ENCODE results near the gene EFNA4.
"Not testable (repeated sequence)": the region's sequence is repeated elsewhere in the genome, so short reads cannot be mapped to it uniquely, and the experiment has no call there.

The EFNA4 gene

GRCh38 chr1:155105604-155106011 lies 42.1 kb downstream of the EFNA4 start:
- no peaks in the 10 kb centered on the region for H3K36me3 ChIP-seq (ENCODE audit: insufficient read depth, low read length)
- H3K27ac ChIP-seq (ENCODE audit: low read depth, low read length): no peak overlapping the region
- H3K4me1 ChIP-seq (ENCODE audit: insufficient read depth, low read length): no peaks in the 10 kb centered on the region
- H3K4me3 ChIP-seq (ENCODE audit: low read depth in 1 of 2, low read length in 2 of 2): no peak overlapping the region
- no peaks in the 10 kb centered on the region for H3K9me3 ChIP-seq (ENCODE audit: low read length)
- H3K9ac ChIP-seq (ENCODE audit: low read length): no peak overlapping the region
- no peaks in the 10 kb centered on the region for H3K27me3 ChIP-seq (ENCODE audit: control insufficient read depth in 1 of 2, insufficient read depth in 2 of 2, low read length in 2 of 2)

- no peak overlapping the region for H3K9ac ChIP-seq (ENCODE audit: low read length)
- no peaks in the 10 kb centered on the region for H3K9me3 ChIP-seq (ENCODE audit: low read length)
- H3K4me1 ChIP-seq (ENCODE audit: insufficient read depth, low read length): no peaks in the 10 kb centered on the region
- no peak overlapping the region for H3K27ac ChIP-seq (ENCODE audit: low read depth, low read length)
- no peaks in the 10 kb centered on the region for H3K27me3 ChIP-seq (ENCODE audit: control insufficient read depth in 1 of 2, insufficient read depth in 2 of 2, low read length in 2 of 2)
- no peaks in the 10 kb centered on the region for H3K36me3 ChIP-seq (ENCODE audit: insufficient read depth, low read length)
- no peak overlapping the region for H3K4me3 ChIP-seq (ENCODE audit: low read depth in 1 of 2, low read length in 2 of 2)
Observed at GRCh38 chr1:155106862-155107261, 43.3 kb downstream of the EFNA4 start.

- Histone ChIP-seq H3K9ac (ENCODE audit: low read length) (no peak overlapping the region), H3K4me1 (ENCODE audit: insufficient read depth, low read length) (no peaks in the 10 kb centered on the region), H3K27me3 (ENCODE audit: control insufficient read depth in 1 of 2, insufficient read depth in 2 of 2, low read length in 2 of 2) (no peaks in the 10 kb centered on the region), H3K36me3 (ENCODE audit: insufficient read depth, low read length) (no peaks in the 10 kb centered on the region), H3K9me3 (ENCODE audit: low read length) (no peaks in the 10 kb centered on the region), H3K4me3 (ENCODE audit: low read depth in 1 of 2, low read length in 2 of 2) (no peak overlapping the region), H3K27ac (ENCODE audit: low read depth, low read length) (no peak overlapping the region)
Observed at GRCh38 chr1:155107309-155108264, 44.0 kb downstream of the EFNA4 start.

GRCh38 chr1:155108296-155108695 lies 44.8 kb downstream of the EFNA4 start:
- Histone ChIP-seq H3K27me3 (ENCODE audit: control insufficient read depth in 1 of 2, insufficient read depth in 2 of 2, low read length in 2 of 2) (no peaks in the 10 kb centered on the region), H3K36me3 (ENCODE audit: insufficient read depth, low read length) (no peaks in the 10 kb centered on the region), H3K9me3 (ENCODE audit: low read length) (no peaks in the 10 kb centered on the region), H3K4me1 (ENCODE audit: insufficient read depth, low read length) (no peaks in the 10 kb centered on the region), H3K9ac (ENCODE audit: low read length) (no peak overlapping the region), H3K27ac (ENCODE audit: low read depth, low read length) (no peak overlapping the region), H3K4me3 (ENCODE audit: low read depth in 1 of 2, low read length in 2 of 2) (no peak overlapping the region)

- H3K27ac ChIP-seq (ENCODE audit: low read depth, low read length): no peak overlapping the region
- no peaks in the 10 kb centered on the region for H3K36me3 ChIP-seq (ENCODE audit: insufficient read depth, low read length)
Observed at GRCh38 chr1:155110381-155110780, 46.8 kb downstream of the EFNA4 start.

GRCh38 chr1:155110826-155111225 lies 47.3 kb downstream of the EFNA4 start:
- Histone ChIP-seq H3K4me1 (ENCODE audit: insufficient read depth, low read length) (no peaks in the 10 kb centered on the region), H3K4me3 (ENCODE audit: low read depth in 1 of 2, low read length in 2 of 2) (no peak overlapping the region), H3K27me3 (ENCODE audit: control insufficient read depth in 1 of 2, insufficient read depth in 2 of 2, low read length in 2 of 2) (no peaks in the 10 kb centered on the region), H3K9me3 (ENCODE audit: low read length) (no peaks in the 10 kb centered on the region), H3K9ac (ENCODE audit: low read length) (no peak overlapping the region), H3K27ac (ENCODE audit: low read depth, low read length) (no peak overlapping the region), H3K36me3 (ENCODE audit: insufficient read depth, low read length) (no peaks in the 10 kb centered on the region)

More at GRCh38 chr1:155110381-155110780, 46.8 kb downstream of the EFNA4 start:
- Histone ChIP-seq H3K4me1 (ENCODE audit: insufficient read depth, low read length) (no peaks in the 10 kb centered on the region), H3K9ac (ENCODE audit: low read length) (no peak overlapping the region), H3K27me3 (ENCODE audit: control insufficient read depth in 1 of 2, insufficient read depth in 2 of 2, low read length in 2 of 2) (no peaks in the 10 kb centered on the region), H3K9me3 (ENCODE audit: low read length) (no peaks in the 10 kb centered on the region), H3K4me3 (ENCODE audit: low read depth in 1 of 2, low read length in 2 of 2) (no peak overlapping the region)

- H3K27ac ChIP-seq (ENCODE audit: low read depth, low read length): no peak overlapping the region
- no peaks in the 10 kb centered on the region for H3K27me3 ChIP-seq (ENCODE audit: control insufficient read depth in 1 of 2, insufficient read depth in 2 of 2, low read length in 2 of 2)
- no peaks in the 10 kb centered on the region for H3K4me1 ChIP-seq (ENCODE audit: insufficient read depth, low read length)
- H3K9ac ChIP-seq (ENCODE audit: low read length): no peak overlapping the region
- no peak overlapping the region for H3K4me3 ChIP-seq (ENCODE audit: low read depth in 1 of 2, low read length in 2 of 2)
- no peaks in the 10 kb centered on the region for H3K9me3 ChIP-seq (ENCODE audit: low read length)
- H3K36me3 ChIP-seq (ENCODE audit: insufficient read depth, low read length): no peaks in the 10 kb centered on the region
Observed at GRCh38 chr1:155113450-155113980, 50.0 kb downstream of the EFNA4 start.

GRCh38 chr1:155116113-155116764 lies 52.7 kb downstream of the EFNA4 start:
- Histone ChIP-seq H3K9ac (ENCODE audit: low read length) (no peak overlapping the region), H3K27ac (ENCODE audit: low read depth, low read length) (no peak overlapping the region), H3K4me1 (ENCODE audit: insufficient read depth, low read length) (no peaks in the 10 kb centered on the region), H3K36me3 (ENCODE audit: insufficient read depth, low read length) (no peaks in the 10 kb centered on the region), H3K4me3 (ENCODE audit: low read depth in 1 of 2, low read length in 2 of 2) (no peak overlapping the region), H3K9me3 (ENCODE audit: low read length) (no peaks in the 10 kb centered on the region), H3K27me3 (ENCODE audit: control insufficient read depth in 1 of 2, insufficient read depth in 2 of 2, low read length in 2 of 2) (no peaks in the 10 kb centered on the region)

- Histone ChIP-seq H3K36me3 (ENCODE audit: insufficient read depth, low read length) (no peaks in the 10 kb centered on the region), H3K27me3 (ENCODE audit: control insufficient read depth in 1 of 2, insufficient read depth in 2 of 2, low read length in 2 of 2) (no peaks in the 10 kb centered on the region), H3K4me3 (ENCODE audit: low read depth in 1 of 2, low read length in 2 of 2) (no peak overlapping the region), H3K9me3 (ENCODE audit: low read length) (no peaks in the 10 kb centered on the region), H3K4me1 (ENCODE audit: insufficient read depth, low read length) (no peaks in the 10 kb centered on the region), H3K9ac (ENCODE audit: low read length) (no peak overlapping the region), H3K27ac (ENCODE audit: low read depth, low read length) (no peak overlapping the region)
Observed at GRCh38 chr1:155117610-155118009, 54.1 kb downstream of the EFNA4 start.

- H3K4me1 ChIP-seq (ENCODE audit: insufficient read depth, low read length); H3K36me3 ChIP-seq (ENCODE audit: insufficient read depth, low read length); H3K4me3 ChIP-seq (ENCODE audit: low read depth in 1 of 2, low read length in 2 of 2); H3K9me3 ChIP-seq (ENCODE audit: low read length); H3K27me3 ChIP-seq (ENCODE audit: control insufficient read depth in 1 of 2, insufficient read depth in 2 of 2, low read length in 2 of 2); H3K9ac ChIP-seq (ENCODE audit: low read length); H3K27ac ChIP-seq (ENCODE audit: low read depth, low read length): not testable (repeated sequence)
Observed at GRCh38 chr1:155118090-155118489, 54.5 kb downstream of the EFNA4 start.
